Thymus (tissue), 11 donors: Measurements from ENCODE around the gene NUDT21. TPM values are rescaled to one million over a fixed set of nuclear protein-coding genes. Genes with fewer than 3 reads are reported as not detected.

ENCODE experiments used
- DNase-seq, 9 donors: peaks; one replicate each; pipeline ENCODE4 v3.0.0-alpha.2; 2013; ENCODE audit warnings: low spot score in 9 of 9, low read depth in 6 of 9, missing footprints in 1 of 9
- H3K27ac ChIP-seq, 2 donors: one replicate each; pipeline ENCODE4 v1.5.1; 2013; ENCODE audit warnings: control low read depth in 1 of 2, low read depth in 1 of 2, low read length in 1 of 2, mild to moderate bottlenecking in 1 of 2, moderate library complexity in 1 of 2
- H3K27me3 ChIP-seq, 2 donors: one replicate each; pipeline ENCODE4 v1.5.1; 2013; ENCODE audit warnings: low read length in 1 of 2; ENCODE audit not compliant: control insufficient read depth in 2 of 2, insufficient read depth in 1 of 2
- H3K36me3 ChIP-seq, 2 donors: one replicate each; pipeline ENCODE4 v1.5.1; 2013; ENCODE audit warnings: low read length in 1 of 2, mild to moderate bottlenecking in 1 of 2, moderate library complexity in 1 of 2; ENCODE audit not compliant: control insufficient read depth in 2 of 2, insufficient read depth in 2 of 2
- H3K4me1 ChIP-seq, 2 donors: one replicate each; pipeline ENCODE4 v1.5.1; 2013; ENCODE audit warnings: low read length in 2 of 2; ENCODE audit not compliant: control insufficient read depth in 2 of 2, insufficient read depth in 2 of 2
- H3K4me3 ChIP-seq, 2 donors: one replicate each; pipeline ENCODE4 v1.5.1; 2013; ENCODE audit warnings: low read length in 2 of 2, control low read depth in 1 of 2, mild to moderate bottlenecking in 1 of 2
- H3K9me3 ChIP-seq, 2 donors: one replicate each; pipeline ENCODE4 v1.5.1; 2013; ENCODE audit warnings: low read length in 1 of 2, mild to moderate bottlenecking in 1 of 2; ENCODE audit not compliant: control insufficient read depth in 2 of 2, insufficient read depth in 1 of 2
- WGBS: extraction: QIAGEN DNeasy Blood & Tissue Kit; methylation state at CpG from one replicate; pipeline ENCODE4 v1.1.7; 2013; 5-methylcytosine and 5-hydroxymethylcytosine counted together
- polyA plus RNA-seq: library from polyadenylated mRNA; stranded (reverse); fragments of 200-250 nt; gene quantifications from one replicate; pipeline ENCODE4 v1.2.3, GENCODE V29; 2013
- total RNA-seq: library from RNA; stranded (reverse); fragments of 120-200 nt; gene quantifications from one replicate; pipeline ENCODE4 v1.2.4, GENCODE V29; 2013
- donor health status: healthy.

The NUDT21 gene
- total and polyA plus RNA-seq, 2 donors = 40.3 to 79.7 TPM

DNA sequence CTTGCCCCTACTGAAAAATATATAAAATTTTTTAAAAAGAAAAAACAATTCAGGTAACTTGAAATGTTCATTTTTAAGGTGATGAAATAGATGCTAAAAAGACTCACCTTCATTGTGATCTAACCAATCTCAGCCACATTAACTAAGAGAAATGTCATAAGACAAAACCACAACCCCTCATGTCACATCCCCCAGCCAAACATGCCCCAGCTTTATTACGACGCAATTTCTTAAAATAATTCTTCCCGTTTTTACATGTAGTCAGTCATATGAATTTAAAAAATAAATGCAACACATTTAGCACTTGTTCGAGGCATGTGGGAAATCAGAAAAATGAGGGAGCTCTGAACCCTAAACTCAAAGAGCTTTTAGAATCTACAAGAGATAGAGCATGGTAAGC is 35.3 kb downstream of the NUDT21 start:
- H3K4me1 ChIP-seq = no peaks in the 10 kb centered on the region
- WGBS = 27% methylated on average over 4 of the region's 4 CpGs
- no peaks in the 10 kb centered on the region for H3K27me3 ChIP-seq
- no peak overlapping the region for H3K4me3 ChIP-seq
- peaks cover 3 to 14% of the 10 kb centered on the region in 2 donors for H3K36me3 ChIP-seq
- H3K27ac ChIP-seq = no peak overlapping the region
- H3K9me3 ChIP-seq = no peaks in the 10 kb centered on the region
- no peak for DNase-seq

DNA sequence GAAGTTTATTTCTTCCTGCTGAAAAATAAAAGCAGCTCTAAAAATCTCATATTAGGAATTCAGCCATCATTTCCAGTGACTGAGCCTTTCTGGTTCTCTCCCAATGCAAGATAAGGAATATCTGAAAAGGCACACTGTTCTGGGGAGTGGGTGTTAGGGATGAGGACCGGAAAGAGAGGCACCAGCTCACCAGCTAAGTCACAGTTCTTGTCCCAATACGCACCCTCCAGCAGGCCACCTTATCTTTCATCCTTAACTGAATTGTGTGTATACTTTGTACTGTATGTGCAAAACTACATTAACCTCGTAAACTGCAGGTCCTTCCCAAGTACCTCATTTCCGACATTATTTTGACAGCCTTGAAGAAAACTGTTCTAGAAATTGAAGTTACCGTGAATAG is 36.8 kb downstream of the NUDT21 start:
- Histone ChIP-seq H3K4me1 (no peaks in the 10 kb centered on the region), H3K4me3 (no peak overlapping the region), H3K36me3 (peaks cover 4 to 14% of the 10 kb centered on the region in 2 donors), H3K27ac (no peak overlapping the region), H3K9me3 (no peaks in the 10 kb centered on the region), H3K27me3 (no peaks in the 10 kb centered on the region)
- no peak for DNase-seq
- 99% methylated on average over 5 of the region's 5 CpGs for WGBS

DNA sequence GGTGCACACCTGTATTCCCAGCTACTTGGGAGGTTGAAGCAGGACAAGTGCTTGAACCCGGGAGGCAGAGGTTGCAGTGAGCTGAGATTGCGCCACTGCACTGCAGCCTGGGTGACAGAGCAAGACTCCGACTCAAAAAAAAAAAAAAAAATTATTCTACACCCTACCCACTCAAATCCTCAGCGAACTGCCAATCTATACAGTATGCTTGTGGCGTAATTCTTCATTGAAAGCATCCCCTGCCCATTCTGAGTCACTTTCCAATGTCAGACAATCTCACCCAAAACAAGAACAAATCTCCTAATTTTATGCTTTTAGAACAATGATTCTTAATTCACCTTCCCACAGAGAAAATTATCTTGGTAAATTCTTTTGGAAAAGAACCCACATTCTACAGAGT is 37.8 kb downstream of the NUDT21 start:
- no peaks in the 10 kb centered on the region for H3K27me3 ChIP-seq
- no peaks in the 10 kb centered on the region for H3K9me3 ChIP-seq
- H3K27ac ChIP-seq = no peak overlapping the region
- no peaks in the 10 kb centered on the region for H3K4me1 ChIP-seq
- no peak overlapping the region for H3K4me3 ChIP-seq
- WGBS = 84% methylated on average over 5 of the region's 5 CpGs
- DNase-seq = no peak
- H3K36me3 ChIP-seq = peaks cover 11 to 21% of the 10 kb centered on the region in 2 donors

DNA sequence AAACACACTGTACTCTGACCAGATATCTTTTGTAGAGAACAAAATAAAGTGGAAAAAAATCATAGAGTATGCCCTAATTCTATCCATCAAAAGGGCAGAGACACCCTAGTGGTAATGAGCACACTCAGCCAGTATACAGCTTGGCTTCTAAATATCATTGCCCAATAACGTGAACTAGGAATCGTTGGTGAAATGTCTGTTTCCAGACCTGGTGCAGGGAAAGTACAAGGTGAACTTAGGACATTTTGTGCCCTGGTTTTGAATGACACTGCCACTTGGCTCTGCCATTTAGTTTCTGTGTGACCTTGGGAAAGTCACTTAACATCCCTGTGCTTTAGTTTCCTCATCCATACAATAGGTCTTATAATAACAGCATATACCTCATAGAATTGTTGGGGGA is 39.5 kb downstream of the NUDT21 start:
- no peaks in the 10 kb centered on the region for H3K9me3 ChIP-seq
- peaks cover 16 to 26% of the 10 kb centered on the region in 2 donors for H3K36me3 ChIP-seq
- no peaks in the 10 kb centered on the region for H3K27me3 ChIP-seq
- H3K4me1 ChIP-seq = no peaks in the 10 kb centered on the region
- no peak overlapping the region for H3K27ac ChIP-seq
- WGBS = 99% methylated on average over 2 of the region's 2 CpGs
- H3K4me3 ChIP-seq = no peak overlapping the region
- DNase-seq = no peak

DNA sequence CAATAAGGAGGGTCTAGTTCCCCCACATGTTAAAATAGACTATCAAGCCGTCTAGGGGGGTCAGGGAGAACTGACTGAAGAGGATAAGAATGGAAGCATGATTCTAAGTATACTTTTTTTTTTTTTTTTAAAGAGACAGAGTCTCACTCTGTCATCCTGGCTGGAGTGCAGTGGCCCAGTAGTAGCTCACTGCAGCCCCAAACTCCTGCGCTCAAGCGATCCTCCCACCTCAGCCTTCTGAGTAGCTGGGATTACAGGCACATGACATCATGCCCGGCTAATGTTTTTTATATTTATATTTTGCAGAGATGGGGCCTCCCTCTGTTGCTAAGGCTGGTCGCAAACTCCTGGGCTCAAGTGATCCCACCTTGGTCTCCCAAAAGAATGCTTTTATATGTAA is 40.0 kb downstream of the NUDT21 start:
- no peak overlapping the region for H3K4me3 ChIP-seq

DNA sequence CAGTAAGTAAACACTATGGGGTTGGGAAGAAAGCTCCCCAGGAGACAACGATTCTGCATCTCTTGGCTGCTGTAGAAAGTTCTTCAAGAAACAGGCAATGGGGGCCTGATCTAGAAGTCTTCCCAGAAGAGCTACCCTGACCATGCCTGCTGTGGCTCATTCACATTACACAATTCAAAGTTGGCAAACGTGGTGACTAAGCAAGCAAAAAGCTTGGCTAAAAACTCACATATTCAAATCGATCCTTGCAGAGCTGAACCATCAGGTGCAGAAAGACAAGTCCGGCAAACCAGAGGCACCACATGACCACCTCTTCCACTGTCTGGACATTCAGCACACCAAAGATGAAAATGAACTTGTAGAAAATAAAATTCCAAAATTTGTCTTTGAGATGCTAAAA is 41.9 kb downstream of the NUDT21 start:
- no peak overlapping the region for H3K27ac ChIP-seq
- WGBS = 96% methylated on average over 4 of the region's 4 CpGs
- peaks cover 21 to 32% of the 10 kb centered on the region in 2 donors for H3K36me3 ChIP-seq
- no peaks in the 10 kb centered on the region for H3K4me1 ChIP-seq
- no peaks in the 10 kb centered on the region for H3K27me3 ChIP-seq
- no peak for DNase-seq
- H3K9me3 ChIP-seq = no peaks in the 10 kb centered on the region
- no peak overlapping the region for H3K4me3 ChIP-seq

More for the DNA sequence above, 40.0 kb downstream of the NUDT21 start:
- 90% methylated on average over 5 of the region's 5 CpGs for whole genome bisulfite sequencing
- Histone ChIP-seq H3K27ac (no peak overlapping the region), H3K4me1 (no peaks in the 10 kb centered on the region), H3K9me3 (no peaks in the 10 kb centered on the region), H3K36me3 (peaks cover 16 to 26% of the 10 kb centered on the region in 2 donors), H3K27me3 (no peaks in the 10 kb centered on the region)
- DNase-seq = no peak

DNA sequence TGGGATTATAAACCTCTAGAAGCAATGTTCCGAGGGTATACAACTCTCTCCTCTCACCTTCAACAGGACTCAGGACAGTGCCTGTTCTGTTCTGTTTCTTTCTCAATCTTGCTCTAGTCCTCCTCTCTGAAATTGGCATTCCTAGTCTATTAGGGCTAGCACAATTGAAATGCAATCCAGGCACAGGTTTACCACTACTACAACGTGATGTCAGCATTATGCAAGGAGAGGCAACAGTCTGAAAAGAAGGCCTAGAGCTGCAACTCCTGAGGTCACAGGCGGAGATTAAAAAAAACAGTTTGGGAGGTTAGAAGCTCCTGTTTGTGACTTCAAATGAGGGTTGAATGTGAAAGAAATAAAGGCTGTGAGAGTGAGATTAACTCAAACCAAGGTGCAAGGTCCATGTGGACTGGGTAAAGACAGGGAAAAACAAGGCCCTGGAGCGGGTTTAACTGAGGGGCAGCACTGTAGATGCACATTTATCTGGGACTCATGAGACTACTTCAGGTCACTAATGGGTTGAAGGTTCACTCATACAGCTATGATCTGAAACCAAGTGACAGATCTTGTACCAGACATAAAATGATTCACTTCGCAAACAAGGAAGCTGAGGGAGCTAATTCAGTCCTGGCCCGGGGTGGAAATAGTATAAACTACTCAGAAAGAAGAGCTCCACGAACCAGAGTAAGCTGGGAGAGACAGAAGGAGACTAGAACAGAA is 42.6 kb downstream of the NUDT21 start:
- Histone ChIP-seq H3K27me3 (no peaks in the 10 kb centered on the region), H3K4me3 (no peak overlapping the region), H3K36me3 (peaks cover 21 to 34% of the 10 kb centered on the region in 2 donors), H3K27ac (no peak overlapping the region), H3K9me3 (no peaks in the 10 kb centered on the region), H3K4me1 (no peaks in the 10 kb centered on the region)
- 91% methylated on average over 7 of the region's 7 CpGs for WGBS
- no peak for DNase-seq

DNA sequence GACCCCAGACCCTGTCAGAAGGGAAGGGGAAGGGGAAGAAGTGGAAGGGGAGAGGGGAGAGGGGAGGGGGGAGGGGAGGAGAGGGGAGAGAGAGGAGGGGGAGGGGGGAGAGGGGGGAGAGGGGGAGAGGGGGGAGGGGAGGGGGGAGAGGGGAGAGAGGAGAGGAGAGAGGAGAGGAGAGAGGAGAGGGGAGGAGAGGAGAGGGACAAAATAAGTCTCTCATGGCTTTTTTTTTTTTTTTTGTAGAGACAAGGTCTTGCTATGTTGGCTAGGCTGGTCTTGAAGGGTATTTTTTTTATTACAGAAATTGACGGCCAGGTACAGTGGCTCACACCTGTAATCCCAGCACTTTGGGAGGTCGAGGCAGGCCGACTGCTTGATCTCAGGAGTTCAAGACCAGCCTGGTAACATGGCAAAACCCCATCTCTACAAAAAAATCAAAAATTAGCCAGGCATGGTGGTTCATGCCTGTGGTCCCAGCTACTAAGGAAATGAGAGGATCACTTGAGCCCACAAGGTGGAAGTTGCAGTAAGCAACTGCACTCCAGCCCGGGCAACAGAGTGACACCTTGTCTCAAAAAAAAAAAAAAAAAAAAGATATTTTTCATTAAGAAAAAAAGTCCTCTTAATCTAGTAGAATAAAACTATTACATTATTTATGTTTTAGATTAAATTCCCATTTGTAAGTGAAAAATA is 45.0 kb downstream of the NUDT21 start:
- Histone ChIP-seq H3K9me3 (no peaks in the 10 kb centered on the region), H3K4me3 (no peak overlapping the region), H3K27me3 (no peaks in the 10 kb centered on the region), H3K27ac (no peak overlapping the region), H3K36me3 (peaks cover 37% of the 10 kb centered on the region in 2 donors), H3K4me1 (no peaks in the 10 kb centered on the region)
- no peak for DNase-seq
- WGBS = 73% methylated on average over 4 of the region's 4 CpGs

DNA sequence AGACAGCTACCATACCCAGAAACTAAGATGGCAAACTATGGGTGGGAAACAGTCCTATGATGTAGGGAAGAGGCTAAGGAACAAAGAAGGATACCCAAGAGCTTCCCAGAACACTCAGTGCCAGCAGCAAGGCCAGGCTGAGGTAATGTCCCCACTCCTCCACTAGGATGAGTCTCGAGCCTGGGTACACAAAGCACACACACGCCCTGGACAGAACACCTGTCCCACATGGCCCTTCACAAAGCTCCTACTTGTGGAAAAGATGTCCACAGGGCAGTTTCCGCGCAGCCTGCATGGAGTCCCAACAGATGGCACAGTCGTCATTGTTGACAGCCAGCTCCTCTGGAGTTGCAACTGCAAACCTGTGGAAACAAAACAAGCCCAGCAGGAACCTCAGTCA is 49.6 kb downstream of the NUDT21 start:
- WGBS = 96% methylated on average over 5 of the region's 5 CpGs
- no peaks in the 10 kb centered on the region for H3K9me3 ChIP-seq
- peaks cover 24 to 29% of the 10 kb centered on the region in 2 donors for H3K36me3 ChIP-seq
- H3K27me3 ChIP-seq = no peaks in the 10 kb centered on the region
- no peak overlapping the region for H3K27ac ChIP-seq
- no peaks in the 10 kb centered on the region for H3K4me1 ChIP-seq
- DNase-seq = no peak
- H3K4me3 ChIP-seq = no peak overlapping the region
